NCI-H345 treated with DMSO at 0.1 percent for 48 hours (cell line): ENCODE measurements around the gene MITF.

ENCODE experiments used
- DNase-seq: peaks from one replicate; lab custom pipeline; 2025; ENCODE audit not compliant: unreplicated experiment; lab: John Stamatoyannopoulos, UW

The MITF gene

GRCh38 chr3:69830147-69830546 is 90.9 kb downstream of the MITF start:
- DNase-seq, result no peak

GRCh38 chr3:69831737-69832136 is 92.5 kb downstream of the MITF start:
- DNase-seq, result no peak

- DNase-seq, result no peak
Measured at GRCh38 chr3:69833591-69833990, 94.3 kb downstream of the MITF start.

GRCh38 chr3:69838217-69838616 is 99.0 kb downstream of the MITF start:
- no peak for DNase-seq

- DNase-seq, result no peak
Measured at GRCh38 chr3:69838696-69839515, 99.6 kb downstream of the MITF start.

GRCh38 chr3:69842351-69842750 is 103.1 kb downstream of the MITF start:
- DNase-seq, result no peak

GRCh38 chr3:69842789-69843188 is 103.5 kb downstream of the MITF start:
- DNase-seq, result no peak

- no peak for DNase-seq
Measured at GRCh38 chr3:69844706-69845105, 105.4 kb downstream of the MITF start.

GRCh38 chr3:69847303-69847702 is 108.0 kb downstream of the MITF start:
- DNase-seq, result no peak

GRCh38 chr3:69848113-69848512 is 108.8 kb downstream of the MITF start:
- no peak for DNase-seq

- DNase-seq, result no peak
Measured at GRCh38 chr3:69850849-69851248, 111.6 kb downstream of the MITF start.

GRCh38 chr3:69853027-69853426 is 113.8 kb downstream of the MITF start:
- DNase-seq, result no peak

GRCh38 chr3:69855436-69856162 is 116.3 kb downstream of the MITF start:
- no peak for DNase-seq

- no peak for DNase-seq
Measured at GRCh38 chr3:69856965-69857705, 117.9 kb downstream of the MITF start.

GRCh38 chr3:69861556-69861955 is 122.3 kb downstream of the MITF start:
- DNase-seq, result no peak

GRCh38 chr3:69864141-69864540 is 124.9 kb downstream of the MITF start:
- DNase-seq, result no peak

GRCh38 chr3:69864766-69865165 is 125.5 kb downstream of the MITF start:
- DNase-seq, result no peak

GRCh38 chr3:69865925-69866679 is 126.8 kb downstream of the MITF start:
- no peak for DNase-seq

- no peak for DNase-seq
Measured at GRCh38 chr3:69866988-69867720, 127.9 kb downstream of the MITF start.

- no peak for DNase-seq
Measured at GRCh38 chr3:69867941-69868505, 128.8 kb downstream of the MITF start.
